ENCODE results near the gene XYLT1. TPM values are rescaled to one million over a fixed set of nuclear protein-coding genes. Genes with fewer than 3 reads are reported as not detected.

The XYLT1 gene
- total and polyA plus RNA-seq, 2 of the 8 experiments (the other 6 are each of a cell fraction or from before 2014, with no cell fraction given): 6.6 to 25.4 TPM

DNA sequence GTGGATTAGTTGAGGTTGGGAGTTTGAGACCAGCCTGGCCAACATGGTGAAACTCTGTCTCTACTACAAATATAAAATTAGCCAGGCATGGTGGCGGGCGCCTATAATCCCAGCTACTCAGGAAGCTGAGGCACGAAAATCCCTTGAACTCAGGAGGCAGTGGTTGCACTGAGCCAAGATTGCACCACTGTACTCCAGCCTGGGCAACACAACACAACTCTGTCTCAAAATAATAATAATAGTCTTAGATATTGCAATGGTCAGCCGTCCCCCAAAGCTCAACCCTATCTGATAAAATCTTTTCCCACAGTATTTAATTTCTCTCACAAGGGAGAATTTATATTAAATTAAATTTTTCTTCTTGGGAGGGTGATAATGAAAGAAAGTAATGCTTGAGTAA, 169.6 kb downstream of the XYLT1 start:
- Histone ChIP-seq H2BK120ac (replicated peaks; ENCODE audit: low read depth, low read length) (no peak overlapping the region), H3K4me3 (ENCODE audit: extremely low read depth in 1 of 4, insufficient read depth in 2 of 4, low read depth in 3 of 4, low read length in 4 of 4) (no peak overlapping the region), H4K91ac (replicated peaks; ENCODE audit: insufficient read length, low read length) (no peak overlapping the region), H3K23me2 (ENCODE audit: low read depth, low read length) (no peaks in the 10 kb centered on the region), H3K14ac (ENCODE audit: insufficient read length) (no peak overlapping the region), H3K23ac (ENCODE audit: insufficient read length) (no peak overlapping the region), H3K4ac (replicated peaks; ENCODE audit: insufficient read length, low read depth, low read length) (no peak overlapping the region), H3K4me1 (replicated peaks in 1 of 4; ENCODE audit: control insufficient read depth in 3 of 4, insufficient read depth in 4 of 4, low read length in 3 of 4) (peaks cover 5 to 35% (median 16%) of the 10 kb centered on the region in 4 experiments), H4K20me1 (replicated peaks in 1 of 2; ENCODE audit: control insufficient read depth in 1 of 2, insufficient read depth in 2 of 2, low read length in 2 of 2) (no peaks in the 10 kb centered on the region), H2BK20ac (ENCODE audit: low read length) (no peak overlapping the region), H4K8ac (ENCODE audit: extremely low read depth, insufficient read depth, low read length) (no peak overlapping the region), H3K36me3 (ENCODE audit: control insufficient read depth in 2 of 4, insufficient read depth in 4 of 4, low read length in 3 of 4) (no peaks in the 10 kb centered on the region), H4K5ac (ENCODE audit: insufficient read length, low read depth, low read length) (no peak overlapping the region), H3K27ac (ENCODE audit: low read depth, low read length) (no peak overlapping the region), H3K4me2 (ENCODE audit: insufficient read depth in 1 of 2, low read depth in 2 of 2, low read length in 2 of 2) (no peak overlapping the region; a peak in 1 of 4 replicates), H3K79me1 (ENCODE audit: low read depth, low read length) (no peaks in the 10 kb centered on the region), H3K56ac (replicated peaks; ENCODE audit: insufficient read length, low read depth, low read length) (no peak overlapping the region), H3K18ac (ENCODE audit: extremely low read depth, low read length) (0 out of 2 replicates have a peak overlapping the region, but pooled peaks have one; percentile 49), H2AK5ac (ENCODE audit: low read depth, low read length) (no peak overlapping the region), H3K27me3 (replicated peaks in 1 of 4; ENCODE audit: control insufficient read depth in 3 of 4, extremely low read depth in 1 of 4, insufficient read depth in 3 of 4, low read length in 3 of 4) (no peaks in the 10 kb centered on the region), H3K79me2 (ENCODE audit: control insufficient read depth in 1 of 2, insufficient read depth in 2 of 2, low read length in 2 of 2) (peaks cover 4 to 10% of the 10 kb centered on the region in 2 experiments; a peak in 2 of 4 replicates), H3K9ac (replicated peaks in 1 of 4; ENCODE audit: extremely low read depth in 1 of 4, low read depth in 3 of 4, low read length in 3 of 4) (no peak overlapping the region), H2BK5ac (ENCODE audit: low read depth, low read length) (no peak overlapping the region), H2AFZ (ENCODE audit: low read length) (no peak overlapping the region), H2BK15ac (ENCODE audit: low read length) (no peak overlapping the region), H2BK12ac (ENCODE audit: low read depth, low read length) (no peak overlapping the region), H3K9me3 (ENCODE audit: insufficient read depth in 2 of 2, low read depth in 1 of 2, low read length in 1 of 2) (no peaks in the 10 kb centered on the region)
- ChIA-PET POLR2A (ENCODE audit: partially characterized antibody) (interaction anchor here (0.7 to 1.6 kb wide), 4 partner anchors 11 to 446 kb away, joined by 3 to 5 read pairs (median 4); no protein-coding TSS in a partner anchor), CTCF (ENCODE audit: partially characterized antibody) (interaction anchor here (1.2 to 5.2 kb wide), 3 partner anchors 18 to 167 kb away, joined by 3 to 23 read pairs (median 7); no protein-coding TSS in a partner anchor)
- no peak for TF ChIP-seq SP1 (IDR thresholded peaks at IDR 0.05; ENCODE audit: low read depth, low read length)
- TF ChIP-seq, protein P1, sequence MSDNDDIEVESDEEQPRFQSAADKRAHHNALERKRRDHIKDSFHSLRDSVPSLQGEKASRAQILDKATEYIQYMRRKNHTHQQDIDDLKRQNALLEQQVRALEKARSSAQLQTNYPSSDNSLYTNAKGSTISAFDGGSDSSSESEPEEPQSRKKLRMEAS (IDR thresholded peaks at IDR 0.05): no peak
- no peak for DNase-seq (ENCODE audit: low read depth in 1 of 2, low spot score in 2 of 2)
- no peak for FAIRE-seq
- 94% methylated on average over 4 of the region's 4 CpGs; no CpG with 5 or more reads in 1 of the 2 experiments for WGBS, 2 experiments (ENCODE audit: extremely low coverage in 1 of 2, insufficient coverage in 1 of 2, insufficient read length in 1 of 2, insufficient replicate concordance in 2 of 2, low coverage in 1 of 2, low lambda C conversion rate in 2 of 2, missing lambda C conversion rate in 1 of 2)

All from H1 (cell line).